ENCODE data around the gene MMP17. TPM values are rescaled to one million over a fixed set of nuclear protein-coding genes. Genes with fewer than 3 reads are reported as not detected.

MMP17 gene
- total and polyA plus RNA-seq, 10 of the 15 experiments (the other 5 are each of a cell fraction or from before 2014, with no cell fraction given): 0.11 to 0.28 (median 0.23) TPM; not detected in 7

DNA sequence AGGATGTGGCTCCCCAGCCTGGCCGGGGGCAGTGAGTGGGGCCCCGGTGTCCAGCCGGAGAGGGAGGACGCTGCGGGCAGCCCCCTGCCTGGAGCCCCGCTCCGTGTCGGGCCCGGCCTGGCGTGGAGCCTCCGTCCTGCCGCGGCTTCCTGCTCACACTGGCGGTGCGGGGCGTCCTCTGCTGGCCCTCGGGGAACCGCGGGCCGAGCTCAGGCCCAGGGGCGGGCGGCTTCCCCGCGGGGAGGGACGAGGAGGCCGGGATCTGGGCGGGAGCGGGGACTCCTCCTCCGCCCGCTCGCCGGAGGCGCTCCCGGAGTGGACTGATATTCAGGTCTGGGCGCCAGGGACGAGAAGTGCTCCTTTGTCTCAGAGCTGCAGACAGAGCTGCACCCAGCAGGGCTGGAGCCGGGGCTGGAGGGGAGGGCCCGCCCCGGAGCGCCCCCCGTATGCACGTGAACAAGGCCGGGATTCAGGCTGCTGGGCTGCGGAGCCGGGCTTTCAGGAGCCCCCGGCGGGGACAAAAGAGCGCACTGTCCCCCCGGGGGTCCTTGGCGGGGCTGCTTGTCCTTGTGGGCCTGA, 2.2 kb downstream of the MMP17 start (continued):
- TF ChIP-seq, protein P1, sequence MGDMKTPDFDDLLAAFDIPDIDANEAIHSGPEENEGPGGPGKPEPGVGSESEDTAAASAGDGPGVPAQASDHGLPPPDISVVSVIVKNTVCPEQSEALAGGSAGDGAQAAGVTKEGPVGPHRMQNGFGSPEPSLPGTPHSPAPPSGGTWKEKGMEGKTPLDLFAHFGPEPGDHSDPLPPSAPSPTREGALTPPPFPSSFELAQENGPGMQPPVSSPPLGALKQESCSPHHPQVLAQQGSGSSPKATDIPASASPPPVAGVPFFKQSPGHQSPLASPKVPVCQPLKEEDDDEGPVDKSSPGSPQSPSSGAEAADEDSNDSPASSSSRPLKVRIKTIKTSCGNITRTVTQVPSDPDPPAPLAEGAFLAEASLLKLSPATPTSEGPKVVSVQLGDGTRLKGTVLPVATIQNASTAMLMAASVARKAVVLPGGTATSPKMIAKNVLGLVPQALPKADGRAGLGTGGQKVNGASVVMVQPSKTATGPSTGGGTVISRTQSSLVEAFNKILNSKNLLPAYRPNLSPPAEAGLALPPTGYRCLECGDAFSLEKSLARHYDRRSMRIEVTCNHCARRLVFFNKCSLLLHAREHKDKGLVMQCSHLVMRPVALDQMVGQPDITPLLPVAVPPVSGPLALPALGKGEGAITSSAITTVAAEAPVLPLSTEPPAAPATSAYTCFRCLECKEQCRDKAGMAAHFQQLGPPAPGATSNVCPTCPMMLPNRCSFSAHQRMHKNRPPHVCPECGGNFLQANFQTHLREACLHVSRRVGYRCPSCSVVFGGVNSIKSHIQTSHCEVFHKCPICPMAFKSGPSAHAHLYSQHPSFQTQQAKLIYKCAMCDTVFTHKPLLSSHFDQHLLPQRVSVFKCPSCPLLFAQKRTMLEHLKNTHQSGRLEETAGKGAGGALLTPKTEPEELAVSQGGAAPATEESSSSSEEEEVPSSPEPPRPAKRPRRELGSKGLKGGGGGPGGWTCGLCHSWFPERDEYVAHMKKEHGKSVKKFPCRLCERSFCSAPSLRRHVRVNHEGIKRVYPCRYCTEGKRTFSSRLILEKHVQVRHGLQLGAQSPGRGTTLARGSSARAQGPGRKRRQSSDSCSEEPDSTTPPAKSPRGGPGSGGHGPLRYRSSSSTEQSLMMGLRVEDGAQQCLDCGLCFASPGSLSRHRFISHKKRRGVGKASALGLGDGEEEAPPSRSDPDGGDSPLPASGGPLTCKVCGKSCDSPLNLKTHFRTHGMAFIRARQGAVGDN (IDR thresholded peaks at IDR 0.05): no peak
- TF ChIP-seq HDAC2 (IDR thresholded peaks at IDR 0.05) (no peak), WRNIP1 (IDR thresholded peaks at IDR 0.05; ENCODE audit: borderline replicate concordance, low read depth, low read length) (no peak), NRF1 (conservative IDR thresholded peaks at IDR 0.05; ENCODE audit: low read depth, low read length) (no peak), ZSCAN29 (IDR thresholded peaks at IDR 0.05) (no peak), FOXK2 (IDR thresholded peaks at IDR 0.05) (no peak), NFYB (IDR thresholded peaks at IDR 0.05; ENCODE audit: insufficient read depth, low read depth, low read length) (no peak), ZZZ3 (IDR thresholded peaks at IDR 0.05; ENCODE audit: control insufficient read depth, insufficient read length, low read depth) (no peak), KDM1A (IDR thresholded peaks at IDR 0.05; ENCODE audit: borderline replicate concordance) (no peak), SUZ12 (IDR thresholded peaks at IDR 0.05; ENCODE audit: unreplicated experiment) (no peak), PAX8 (IDR thresholded peaks at IDR 0.05) (no peak)
- TF ChIP-seq, protein P2, sequence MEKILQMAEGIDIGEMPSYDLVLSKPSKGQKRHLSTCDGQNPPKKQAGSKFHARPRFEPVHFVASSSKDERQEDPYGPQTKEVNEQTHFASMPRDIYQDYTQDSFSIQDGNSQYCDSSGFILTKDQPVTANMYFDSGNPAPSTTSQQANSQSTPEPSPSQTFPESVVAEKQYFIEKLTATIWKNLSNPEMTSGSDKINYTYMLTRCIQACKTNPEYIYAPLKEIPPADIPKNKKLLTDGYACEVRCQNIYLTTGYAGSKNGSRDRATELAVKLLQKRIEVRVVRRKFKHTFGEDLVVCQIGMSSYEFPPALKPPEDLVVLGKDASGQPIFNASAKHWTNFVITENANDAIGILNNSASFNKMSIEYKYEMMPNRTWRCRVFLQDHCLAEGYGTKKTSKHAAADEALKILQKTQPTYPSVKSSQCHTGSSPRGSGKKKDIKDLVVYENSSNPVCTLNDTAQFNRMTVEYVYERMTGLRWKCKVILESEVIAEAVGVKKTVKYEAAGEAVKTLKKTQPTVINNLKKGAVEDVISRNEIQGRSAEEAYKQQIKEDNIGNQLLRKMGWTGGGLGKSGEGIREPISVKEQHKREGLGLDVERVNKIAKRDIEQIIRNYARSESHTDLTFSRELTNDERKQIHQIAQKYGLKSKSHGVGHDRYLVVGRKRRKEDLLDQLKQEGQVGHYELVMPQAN (conservative IDR thresholded peaks at IDR 0.05): no peak
- TF ChIP-seq, protein P3, sequence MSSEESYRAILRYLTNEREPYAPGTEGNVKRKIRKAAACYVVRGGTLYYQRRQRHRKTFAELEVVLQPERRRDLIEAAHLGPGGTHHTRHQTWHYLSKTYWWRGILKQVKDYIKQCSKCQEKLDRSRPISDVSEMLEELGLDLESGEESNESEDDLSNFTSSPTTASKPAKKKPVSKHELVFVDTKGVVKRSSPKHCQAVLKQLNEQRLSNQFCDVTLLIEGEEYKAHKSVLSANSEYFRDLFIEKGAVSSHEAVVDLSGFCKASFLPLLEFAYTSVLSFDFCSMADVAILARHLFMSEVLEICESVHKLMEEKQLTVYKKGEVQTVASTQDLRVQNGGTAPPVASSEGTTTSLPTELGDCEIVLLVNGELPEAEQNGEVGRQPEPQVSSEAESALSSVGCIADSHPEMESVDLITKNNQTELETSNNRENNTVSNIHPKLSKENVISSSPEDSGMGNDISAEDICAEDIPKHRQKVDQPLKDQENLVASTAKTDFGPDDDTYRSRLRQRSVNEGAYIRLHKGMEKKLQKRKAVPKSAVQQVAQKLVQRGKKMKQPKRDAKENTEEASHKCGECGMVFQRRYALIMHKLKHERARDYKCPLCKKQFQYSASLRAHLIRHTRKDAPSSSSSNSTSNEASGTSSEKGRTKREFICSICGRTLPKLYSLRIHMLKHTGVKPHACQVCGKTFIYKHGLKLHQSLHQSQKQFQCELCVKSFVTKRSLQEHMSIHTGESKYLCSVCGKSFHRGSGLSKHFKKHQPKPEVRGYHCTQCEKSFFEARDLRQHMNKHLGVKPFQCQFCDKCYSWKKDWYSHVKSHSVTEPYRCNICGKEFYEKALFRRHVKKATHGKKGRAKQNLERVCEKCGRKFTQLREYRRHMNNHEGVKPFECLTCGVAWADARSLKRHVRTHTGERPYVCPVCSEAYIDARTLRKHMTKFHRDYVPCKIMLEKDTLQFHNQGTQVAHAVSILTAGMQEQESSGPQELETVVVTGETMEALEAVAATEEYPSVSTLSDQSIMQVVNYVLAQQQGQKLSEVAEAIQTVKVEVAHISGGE (CRISPR knock-in tag; IDR thresholded peaks at IDR 0.05): no peak
- TF ChIP-seq, protein P4, sequence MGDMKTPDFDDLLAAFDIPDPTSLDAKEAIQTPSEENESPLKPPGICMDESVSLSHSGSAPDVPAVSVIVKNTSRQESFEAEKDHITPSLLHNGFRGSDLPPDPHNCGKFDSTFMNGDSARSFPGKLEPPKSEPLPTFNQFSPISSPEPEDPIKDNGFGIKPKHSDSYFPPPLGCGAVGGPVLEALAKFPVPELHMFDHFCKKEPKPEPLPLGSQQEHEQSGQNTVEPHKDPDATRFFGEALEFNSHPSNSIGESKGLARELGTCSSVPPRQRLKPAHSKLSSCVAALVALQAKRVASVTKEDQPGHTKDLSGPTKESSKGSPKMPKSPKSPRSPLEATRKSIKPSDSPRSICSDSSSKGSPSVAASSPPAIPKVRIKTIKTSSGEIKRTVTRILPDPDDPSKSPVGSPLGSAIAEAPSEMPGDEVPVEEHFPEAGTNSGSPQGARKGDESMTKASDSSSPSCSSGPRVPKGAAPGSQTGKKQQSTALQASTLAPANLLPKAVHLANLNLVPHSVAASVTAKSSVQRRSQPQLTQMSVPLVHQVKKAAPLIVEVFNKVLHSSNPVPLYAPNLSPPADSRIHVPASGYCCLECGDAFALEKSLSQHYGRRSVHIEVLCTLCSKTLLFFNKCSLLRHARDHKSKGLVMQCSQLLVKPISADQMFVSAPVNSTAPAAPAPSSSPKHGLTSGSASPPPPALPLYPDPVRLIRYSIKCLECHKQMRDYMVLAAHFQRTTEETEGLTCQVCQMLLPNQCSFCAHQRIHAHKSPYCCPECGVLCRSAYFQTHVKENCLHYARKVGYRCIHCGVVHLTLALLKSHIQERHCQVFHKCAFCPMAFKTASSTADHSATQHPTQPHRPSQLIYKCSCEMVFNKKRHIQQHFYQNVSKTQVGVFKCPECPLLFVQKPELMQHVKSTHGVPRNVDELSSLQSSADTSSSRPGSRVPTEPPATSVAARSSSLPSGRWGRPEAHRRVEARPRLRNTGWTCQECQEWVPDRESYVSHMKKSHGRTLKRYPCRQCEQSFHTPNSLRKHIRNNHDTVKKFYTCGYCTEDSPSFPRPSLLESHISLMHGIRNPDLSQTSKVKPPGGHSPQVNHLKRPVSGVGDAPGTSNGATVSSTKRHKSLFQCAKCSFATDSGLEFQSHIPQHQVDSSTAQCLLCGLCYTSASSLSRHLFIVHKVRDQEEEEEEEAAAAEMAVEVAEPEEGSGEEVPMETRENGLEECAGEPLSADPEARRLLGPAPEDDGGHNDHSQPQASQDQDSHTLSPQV (IDR thresholded peaks at IDR 0.05): no peak
- TF ChIP-seq, protein P5, sequence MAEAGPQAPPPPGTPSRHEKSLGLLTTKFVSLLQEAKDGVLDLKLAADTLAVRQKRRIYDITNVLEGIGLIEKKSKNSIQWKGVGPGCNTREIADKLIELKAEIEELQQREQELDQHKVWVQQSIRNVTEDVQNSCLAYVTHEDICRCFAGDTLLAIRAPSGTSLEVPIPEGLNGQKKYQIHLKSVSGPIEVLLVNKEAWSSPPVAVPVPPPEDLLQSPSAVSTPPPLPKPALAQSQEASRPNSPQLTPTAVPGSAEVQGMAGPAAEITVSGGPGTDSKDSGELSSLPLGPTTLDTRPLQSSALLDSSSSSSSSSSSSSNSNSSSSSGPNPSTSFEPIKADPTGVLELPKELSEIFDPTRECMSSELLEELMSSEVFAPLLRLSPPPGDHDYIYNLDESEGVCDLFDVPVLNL (IDR thresholded peaks at IDR 0.05; ENCODE audit: low read depth, low read length): no peak

Data from GM12878 (cell line).